Psoas muscle (tissue), 8 donors: Measurements from ENCODE around the gene PLA2G12B. TPM values are rescaled to one million over a fixed set of nuclear protein-coding genes. Genes with fewer than 3 reads are reported as not detected.

Source experiments
- ATAC-seq, 4 donors: fragments of 200-7000 bp; cut with Tn5 transposase; one replicate each; pipeline ENCODE4 v1.9.1; 2020; ENCODE audit warnings: moderate library complexity in 3 of 4, mild to moderate bottlenecking in 2 of 4
- DNase-seq, 2 donors: peaks; one replicate each; pipeline ENCODE4 v3.0.0-alpha.2; 2020
- H3K27ac ChIP-seq: fragments of 200-600 bp; one replicate; pipeline ENCODE4 v1.8.0; 2022
- H3K27me3 ChIP-seq, 3 donors: fragments of 200-600 bp in 1 of 3; one replicate each; pipeline versions ENCODE4 v1.6.1 to v1.8.0; 2013 to 2022; ENCODE audit warnings: low read length in 2 of 3, mild to moderate bottlenecking in 2 of 3, moderate library complexity in 1 of 3; ENCODE audit not compliant: insufficient read depth in 3 of 3
- H3K36me3 ChIP-seq, 2 donors: fragments of 200-600 bp in 1 of 2; one replicate each; pipeline versions ENCODE4 v1.6.1 to v1.8.0; 2013 to 2022; ENCODE audit warnings: low read depth in 1 of 2, mild to moderate bottlenecking in 1 of 2, moderate library complexity in 1 of 2; ENCODE audit not compliant: insufficient read depth in 1 of 2
- H3K4me1 ChIP-seq: fragments of 200-600 bp; one replicate; pipeline ENCODE4 v1.8.0; 2022
- H3K4me3 ChIP-seq: fragments of 200-600 bp; one replicate; pipeline ENCODE4 v1.8.0; 2022; ENCODE audit warnings: mild to moderate bottlenecking
- H3K9me3 ChIP-seq: fragments of 200-600 bp; one replicate; pipeline ENCODE4 v1.8.0; 2022
- CTCF ChIP-seq: fragments of 200-600 bp; IDR thresholded peaks from one replicate; pipeline ENCODE4 v1.8.0; 2022; ENCODE audit warnings: antibody characterized with exemption
- WGBS, 3 donors: extraction: QIAGEN DNeasy Blood & Tissue Kit; methylation state at CpG; one replicate each; pipeline versions ENCODE4 v1.1.6 to v1.1.7; 2013; 5-methylcytosine and 5-hydroxymethylcytosine counted together
- intact Hi-C, 2 donors: fragments of 100-400 bp; cut with DNase I; formaldehyde crosslinking; loops; one replicate each; pipeline versions ENCODE4 v1.11.0 to v1.14.2; 2022
- polyA plus RNA-seq, 3 donors: library from polyadenylated mRNA; stranded (reverse); fragments of 200-250 nt; gene quantifications; one replicate each; pipeline ENCODE4 v1.2.3, GENCODE V29; 2013
- total RNA-seq, 4 donors: library from RNA; stranded (reverse); fragmentation: NEBNext Ultra II Directional in 2 of 4; extraction: Animal tissue kit (Norgen Biotek cat#: 25700) in 2 of 4; gene quantifications; one replicate each; pipeline versions ENCODE4 v1.2.1 to v1.2.4, GENCODE V29; 2021 to 2023
- donor health status: healthy with polysubstance abuse.
- donor health status: DM: no; HTN: no; CAD: no; lungs with moderate emphysema.
- donor health status: Bipolar disorder and iron deficiency.
- donor health status: healthy.
- donor health status: DM: yes; HTN: yes; CAD: no.
- donor health status: DM: no; HTN: no; CAD: no.
- donor health status: DM: no; HTN: no; CAD: no.
- donor health status: DM: yes; HTN: yes; CAD: no.

PLA2G12B gene
- total and polyA plus RNA-seq, 7 donors = 0.10 to 0.22 TPM; not detected in 5

- Histone ChIP-seq H3K27me3 (no peaks in the 10 kb centered on the region), H3K4me3 (no peak overlapping the region), H3K36me3 (no peaks in the 10 kb centered on the region), H3K9me3 (peaks cover 2% of the 10 kb centered on the region), H3K27ac (no peak overlapping the region), H3K4me1 (no peaks in the 10 kb centered on the region)
- intact Hi-C loops = no loop called here
- no peak for ATAC-seq
- no peak for DNase-seq
- WGBS, 3 donors = 67 to 87% (median 72%) methylated on average over 7 of the region's 7 CpGs
- TF ChIP-seq CTCF = no peak
These were observed 41.3 kb downstream of the PLA2G12B start for GRCh38 chr10:72913287-72913686.

GRCh38 chr10:72912736-72913135 lies 41.9 kb downstream of the PLA2G12B start:
- 71 to 77% (median 75%) methylated on average over 4 of the region's 4 CpGs for WGBS, 3 donors
- Histone ChIP-seq H3K9me3 (no peaks in the 10 kb centered on the region), H3K4me1 (no peaks in the 10 kb centered on the region), H3K27me3 (no peaks in the 10 kb centered on the region), H3K36me3 (no peaks in the 10 kb centered on the region), H3K27ac (no peak overlapping the region), H3K4me3 (no peak overlapping the region)
- DNase-seq (no peak), ATAC-seq (no peak)
- no peak for TF ChIP-seq CTCF
- intact Hi-C loops = no loop called here

- Histone ChIP-seq H3K27ac (no peak overlapping the region), H3K4me1 (no peaks in the 10 kb centered on the region), H3K9me3 (no peaks in the 10 kb centered on the region), H3K36me3 (no peaks in the 10 kb centered on the region), H3K27me3 (no peaks in the 10 kb centered on the region), H3K4me3 (no peak overlapping the region)
- intact Hi-C loops = no loop called here
- no peak for TF ChIP-seq CTCF
- no peak for ATAC-seq
- 95 to 98% (median 95%) methylated on average over 2 of the region's 2 CpGs for WGBS, 3 donors
- DNase-seq = no peak
These were observed 42.8 kb downstream of the PLA2G12B start for GRCh38 chr10:72911758-72912157.

GRCh38 chr10:72910705-72911104 lies 43.9 kb downstream of the PLA2G12B start:
- Histone ChIP-seq H3K27ac (no peak overlapping the region), H3K4me3 (no peak overlapping the region), H3K27me3 (no peaks in the 10 kb centered on the region), H3K36me3 (no peaks in the 10 kb centered on the region), H3K4me1 (no peaks in the 10 kb centered on the region), H3K9me3 (no peaks in the 10 kb centered on the region)
- ATAC-seq (no peak), DNase-seq (no peak)
- intact Hi-C loops = no loop called here
- no peak for TF ChIP-seq CTCF

GRCh38 chr10:72906446-72906845 lies 48.2 kb downstream of the PLA2G12B start:
- ATAC-seq (no peak), DNase-seq (no peak)
- 86 to 90% (median 88%) methylated on average over 6 of the region's 6 CpGs for WGBS, 3 donors
- no peaks in the 10 kb centered on the region for H3K9me3 ChIP-seq
- no peak for TF ChIP-seq CTCF
- H3K27ac ChIP-seq = no peak overlapping the region
- no peaks in the 10 kb centered on the region for H3K36me3 ChIP-seq
- H3K4me3 ChIP-seq = no peak overlapping the region
- no peaks in the 10 kb centered on the region for H3K4me1 ChIP-seq
- H3K27me3 ChIP-seq = no peaks in the 10 kb centered on the region
- intact Hi-C loops = no loop called here
